C1 segment of cervical spinal cord (tissue), 14 donors: ENCODE measurements around the gene HSFX2.
"Not testable (repeated sequence)": the region's sequence is repeated elsewhere in the genome, so short reads cannot be mapped to it uniquely, and the experiment has no call there.

ENCODE experiments used
- DNase-seq, 14 donors: peaks; one replicate each; lab custom pipeline; 2025; lab: John Stamatoyannopoulos, UW

HSFX2 gene

DNA sequence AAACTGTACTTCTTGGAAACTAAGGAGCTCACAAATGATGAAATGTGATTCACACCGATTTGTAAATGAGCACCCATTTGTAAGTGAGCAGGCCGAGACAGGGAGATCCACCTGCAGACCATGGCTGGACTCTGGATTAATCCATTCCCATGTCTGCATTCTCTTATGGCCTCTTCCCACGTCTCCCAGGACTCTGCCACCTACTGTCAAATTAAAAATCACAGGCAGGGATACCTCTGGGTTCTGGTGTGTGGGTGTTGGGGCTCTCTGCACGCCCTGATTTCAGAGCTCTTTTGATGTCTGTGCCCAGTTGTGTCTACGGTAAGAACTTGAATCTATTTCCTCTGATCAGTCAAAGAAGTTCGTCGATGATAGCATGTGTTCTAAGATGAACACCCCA, 4.1 kb downstream of the HSFX2 start:
- not testable (repeated sequence) for DNase-seq

DNA sequence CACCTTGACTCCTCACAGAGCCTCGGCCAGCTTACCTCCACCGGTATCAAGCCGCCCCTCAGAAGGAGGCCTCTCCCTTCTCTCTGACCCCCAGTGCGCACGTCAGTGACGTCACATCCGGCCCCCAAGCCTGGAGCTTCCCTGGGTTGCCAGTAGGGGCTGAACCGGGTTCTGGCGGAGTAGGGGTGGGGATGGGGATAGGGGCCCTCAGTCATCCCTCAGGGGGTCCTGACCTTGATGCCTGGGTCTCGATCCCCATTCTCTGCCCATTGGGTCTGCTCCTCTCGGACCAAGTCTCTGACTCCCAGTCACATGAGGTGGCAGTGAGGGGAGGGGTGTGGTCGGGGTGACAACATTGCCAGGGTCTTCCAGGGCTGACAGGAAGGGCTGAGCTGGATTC, 7.8 kb downstream of the HSFX2 start, which contains the start of gene MAGEA9B:
Gene MAGEA9B (minus strand): TSS at position 101 of the 400 bp plus-strand sequence. CDS start 4,280 bp downstream, outside the sequence.
- DNase-seq, result not testable (repeated sequence)

DNA sequence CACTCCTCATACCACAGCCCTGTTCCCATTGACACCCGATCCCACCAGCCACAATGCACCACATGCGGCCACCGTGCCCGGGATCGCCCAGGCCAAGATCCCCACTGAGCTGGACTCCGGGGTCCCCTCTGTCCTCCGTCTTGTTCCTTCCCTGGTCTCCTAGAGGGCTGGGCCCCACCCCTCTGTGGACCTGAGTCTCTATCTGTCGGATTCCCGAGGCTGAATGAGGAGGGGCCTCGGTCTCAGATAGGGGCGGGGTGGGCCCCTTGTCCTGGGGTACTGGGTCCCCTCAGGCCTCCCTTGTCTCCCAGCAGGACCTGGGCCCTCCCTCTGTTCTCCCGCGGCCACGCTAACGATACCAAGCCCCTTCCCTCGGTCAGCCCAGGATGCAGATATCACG, 9.5 kb downstream of the HSFX2 start:
- not testable (repeated sequence) for DNase-seq

DNA sequence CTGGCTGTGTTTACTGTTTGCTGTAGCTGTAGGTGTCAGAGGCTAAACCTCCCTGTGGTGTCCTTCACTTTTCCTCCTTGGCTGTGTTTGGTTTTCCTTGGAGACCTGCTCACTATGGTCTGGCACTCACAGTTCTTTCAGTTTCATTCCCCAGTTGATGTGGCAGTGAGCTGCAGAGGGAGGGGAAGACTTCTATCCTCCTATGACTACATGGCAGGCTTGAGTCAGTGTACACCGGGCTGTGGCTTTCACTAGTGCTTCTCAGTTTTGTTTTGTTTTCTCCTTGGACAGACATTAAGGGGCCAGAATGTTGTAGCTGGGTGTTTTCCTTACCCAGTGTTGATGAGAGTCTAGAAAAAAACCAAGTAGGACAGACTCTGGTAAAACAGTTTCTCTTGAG, 21.7 kb downstream of the HSFX2 start:
- DNase-seq, result not testable (repeated sequence)

DNA sequence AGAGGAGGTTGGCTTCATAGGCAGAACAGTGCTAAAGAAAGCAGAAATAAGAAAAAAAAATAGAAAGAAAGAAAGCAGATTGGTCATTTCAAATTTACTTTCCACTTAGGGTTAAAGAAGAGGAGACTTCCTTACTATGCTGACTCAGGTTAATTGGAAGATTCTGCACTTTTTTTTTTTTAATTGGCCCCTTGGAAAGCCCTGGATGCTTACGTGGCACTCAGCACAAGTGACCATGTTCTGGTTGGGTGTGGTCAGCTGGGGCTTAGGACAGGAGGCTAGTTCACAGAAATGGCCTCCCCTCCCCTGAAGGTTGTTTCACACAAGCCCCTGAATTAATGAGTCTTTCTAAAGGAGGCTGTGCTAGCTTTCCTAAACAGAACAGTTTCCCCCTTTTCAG, 22.4 kb downstream of the HSFX2 start:
- DNase-seq, result no peak

DNA sequence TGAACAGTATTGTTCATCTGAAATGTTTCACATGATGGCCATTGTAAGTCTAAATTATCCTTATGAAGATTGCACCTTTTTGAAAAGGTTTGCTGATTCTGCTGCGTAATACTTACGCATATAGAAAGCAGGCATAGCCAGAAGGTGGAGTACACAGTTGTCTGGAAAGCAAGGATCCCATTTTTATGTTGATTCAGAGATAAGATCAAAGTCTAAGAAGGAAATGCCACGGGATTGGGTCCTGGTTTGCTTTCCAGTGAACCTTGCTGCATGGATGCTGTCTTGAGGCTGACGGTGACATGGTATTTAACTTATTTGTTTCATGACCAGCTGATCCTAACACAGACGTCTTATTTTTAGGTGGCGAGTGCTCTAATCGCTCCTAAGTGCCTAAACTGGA, 23.3 kb downstream of the HSFX2 start:
- no peak for DNase-seq

DNA sequence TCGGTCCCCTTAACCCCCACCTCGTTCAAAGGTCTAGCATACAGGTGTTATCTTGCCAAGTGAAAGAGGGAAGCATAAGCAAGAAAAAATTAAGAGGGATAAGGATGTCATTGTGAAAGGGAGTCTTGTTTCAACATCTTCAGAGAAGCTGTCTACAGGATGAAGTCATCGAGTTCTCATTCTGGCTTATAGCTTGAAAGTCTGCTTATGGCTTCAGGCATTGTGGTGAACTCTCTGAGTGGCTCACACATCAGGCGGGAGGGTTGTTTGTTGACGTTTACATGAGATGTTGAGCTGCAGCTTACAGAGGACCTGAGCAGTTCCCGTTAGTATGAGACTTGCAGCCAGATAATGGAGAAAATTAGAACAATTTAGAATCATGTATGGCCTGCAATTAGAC, 24.4 kb downstream of the HSFX2 start:
- no peak for DNase-seq

DNA sequence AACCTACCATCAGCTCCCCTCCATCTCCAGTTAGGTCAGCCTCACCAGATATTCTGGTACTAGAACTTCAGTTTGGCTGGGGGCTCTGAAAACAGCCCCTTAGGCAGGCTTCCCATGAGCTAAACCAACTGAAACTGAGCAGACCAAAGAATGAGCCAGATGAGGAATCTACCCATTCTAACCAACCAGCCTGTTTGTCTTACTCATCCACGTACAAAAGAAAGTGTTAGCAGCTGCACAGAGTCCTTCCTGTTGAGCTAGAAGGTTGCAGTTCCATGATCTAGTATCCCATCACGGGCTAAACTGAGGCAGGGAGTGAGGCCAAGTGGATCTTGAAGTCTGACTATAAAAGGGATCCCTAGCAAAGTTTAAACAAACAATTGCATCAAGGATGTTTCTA, 25.3 kb downstream of the HSFX2 start:
- no peak for DNase-seq

DNA sequence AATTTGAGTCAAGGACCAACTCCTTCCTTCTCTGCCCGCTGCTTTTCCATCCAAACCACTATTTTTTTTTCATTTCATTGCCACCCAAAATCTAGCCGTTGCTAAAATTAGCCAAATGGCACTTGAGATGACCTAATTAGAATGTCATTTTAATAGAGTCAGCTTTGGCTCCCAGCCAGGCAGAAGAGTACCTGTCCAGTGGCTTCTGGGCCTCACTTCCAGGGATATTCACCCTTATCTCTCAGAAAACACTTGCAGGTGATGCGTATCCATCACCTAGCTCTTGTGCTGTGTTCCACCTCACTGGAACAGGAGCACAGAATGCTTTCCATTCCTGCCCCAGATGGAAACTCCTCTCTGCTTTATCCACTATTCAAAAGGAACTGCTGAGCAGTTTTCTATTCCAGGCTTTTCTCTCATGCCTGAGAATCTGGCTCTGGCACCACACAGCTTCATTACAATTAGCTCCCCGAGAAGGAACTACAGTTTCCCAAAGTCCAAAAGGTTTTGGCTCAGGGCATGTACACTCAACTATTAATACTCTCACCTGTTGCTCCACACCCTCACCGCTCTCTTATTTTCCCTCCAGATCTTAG, 26.3 kb downstream of the HSFX2 start:
- peak in 1 of 14 donors; percentile 0 for DNase-seq

DNA sequence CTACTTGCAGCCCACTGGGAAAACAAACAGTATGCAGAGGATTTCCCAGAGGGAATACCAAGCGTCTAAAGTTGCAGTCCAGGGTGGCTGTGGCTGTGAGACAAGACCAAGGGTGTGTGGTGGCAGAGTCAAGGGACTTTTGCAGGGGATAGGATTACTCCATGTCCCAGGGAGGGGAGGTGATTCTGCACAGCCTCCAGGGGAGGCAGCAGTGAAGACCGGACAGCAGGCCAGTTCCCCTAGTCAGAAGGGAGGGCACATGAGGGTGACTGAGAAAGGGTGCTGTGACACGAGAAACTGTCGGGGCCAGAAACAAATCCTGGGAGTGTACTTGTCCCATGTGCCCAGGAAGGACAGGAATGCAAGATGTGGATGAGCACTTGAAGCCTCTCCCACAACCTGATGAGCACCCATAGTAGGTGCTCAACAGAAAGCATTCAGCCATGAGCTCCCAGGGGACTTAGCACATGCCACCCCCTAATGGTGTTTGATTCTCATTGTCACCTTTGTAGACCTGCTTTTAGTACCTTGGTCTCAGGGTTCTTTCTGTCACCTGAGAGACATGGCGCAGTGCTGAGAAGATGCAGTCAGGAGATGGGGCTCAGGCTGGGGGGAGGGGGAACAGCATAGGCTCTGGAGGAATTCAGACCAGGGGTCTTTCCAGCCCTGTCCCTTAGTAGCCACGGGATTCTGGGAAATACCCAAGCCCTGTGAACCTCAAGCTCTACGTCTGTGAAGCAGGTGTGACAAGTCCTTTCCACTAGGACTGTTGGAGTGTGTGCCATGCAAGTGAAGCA, 27.3 kb downstream of the HSFX2 start:
- DNase-seq, result no peak

DNA sequence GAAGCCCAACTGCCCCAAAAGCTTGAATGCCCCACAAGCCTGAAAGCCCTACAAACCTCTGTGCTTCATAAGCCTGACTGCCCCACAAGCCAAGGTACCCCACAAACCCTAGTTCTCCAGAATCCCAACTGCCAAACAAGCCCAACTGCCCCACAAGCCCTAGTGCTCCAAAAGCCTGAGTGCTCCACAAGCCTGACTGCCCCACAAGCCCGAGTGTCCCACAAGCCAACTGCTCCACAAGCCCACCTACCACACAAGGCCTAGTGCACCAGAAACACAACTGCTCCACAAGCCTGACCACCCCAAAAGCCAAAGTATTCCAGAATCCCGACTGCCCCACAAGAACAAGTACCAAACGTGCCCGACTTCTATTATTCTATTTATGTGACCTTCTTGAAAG, 31.8 kb downstream of the HSFX2 start:
- DNase-seq, result no peak

DNA sequence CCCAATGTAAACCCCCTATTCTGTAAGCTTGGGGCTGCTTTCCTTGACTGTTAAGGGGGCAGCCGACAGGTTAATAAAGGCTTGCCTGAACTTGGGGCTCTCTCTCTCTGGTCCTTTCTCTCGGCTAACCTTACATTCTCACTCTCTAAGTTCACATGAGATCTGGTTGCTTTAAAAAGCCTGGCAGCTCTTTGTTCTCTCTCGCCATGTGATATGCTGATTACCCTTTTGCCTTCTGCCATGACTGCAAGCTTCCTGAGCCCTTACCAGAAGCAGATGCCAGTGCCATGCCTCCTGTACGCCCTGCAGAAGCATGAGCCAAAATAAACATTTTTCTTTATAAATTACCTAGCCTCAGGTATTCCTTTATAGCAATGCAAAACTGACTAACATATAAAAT, 39.9 kb downstream of the HSFX2 start:
- DNase-seq, result not testable (repeated sequence)

DNA sequence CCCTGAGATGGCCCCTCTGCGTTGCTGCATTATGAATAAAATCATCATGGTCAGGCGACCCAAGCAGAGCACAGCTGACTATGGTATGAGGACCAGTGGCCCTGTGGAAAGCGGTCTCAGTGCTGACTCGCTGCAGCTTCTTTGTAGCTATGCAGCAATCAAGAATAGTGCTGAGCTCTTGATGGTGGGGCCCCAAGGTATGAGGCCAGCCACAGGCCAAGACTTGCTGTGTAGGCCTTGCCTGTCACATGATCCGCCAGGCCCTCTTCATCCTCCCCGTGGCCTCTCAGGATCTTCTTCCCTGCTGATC, 43.2 kb downstream of the HSFX2 start:
- DNase-seq, result not testable (repeated sequence)

DNA sequence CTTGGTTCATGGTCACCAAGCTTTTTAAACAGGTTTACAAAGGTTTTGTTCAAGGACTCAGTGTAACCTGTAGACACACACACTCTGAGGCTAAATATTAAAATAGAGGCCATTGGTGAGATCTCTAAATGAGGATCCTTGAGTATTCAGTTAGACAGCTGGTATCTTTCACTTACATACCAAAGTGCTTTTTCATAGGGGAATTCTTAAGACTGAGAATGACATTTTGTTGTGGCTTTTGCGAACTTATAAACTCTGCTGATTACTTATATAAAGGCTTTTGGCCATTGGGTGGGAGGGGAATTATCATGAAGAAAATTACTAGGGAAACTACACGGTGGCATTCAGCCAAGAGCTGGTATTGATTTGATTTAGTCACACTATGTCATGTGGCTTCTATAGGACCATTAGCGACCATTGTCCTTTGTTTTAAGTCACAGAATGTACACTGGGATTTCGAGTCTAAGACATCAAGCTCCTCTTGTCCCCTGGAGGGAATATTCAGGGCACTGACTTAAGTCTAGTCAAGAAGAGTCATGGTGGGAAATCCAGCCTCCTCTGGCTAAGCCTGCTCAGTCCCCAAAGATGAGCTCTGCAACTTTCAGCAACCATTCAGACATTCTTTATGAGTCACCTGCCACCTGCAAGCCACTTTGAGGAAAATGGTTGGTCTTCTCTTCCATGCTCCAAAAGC, 43.7 kb downstream of the HSFX2 start:
- not testable (repeated sequence) for DNase-seq

DNA sequence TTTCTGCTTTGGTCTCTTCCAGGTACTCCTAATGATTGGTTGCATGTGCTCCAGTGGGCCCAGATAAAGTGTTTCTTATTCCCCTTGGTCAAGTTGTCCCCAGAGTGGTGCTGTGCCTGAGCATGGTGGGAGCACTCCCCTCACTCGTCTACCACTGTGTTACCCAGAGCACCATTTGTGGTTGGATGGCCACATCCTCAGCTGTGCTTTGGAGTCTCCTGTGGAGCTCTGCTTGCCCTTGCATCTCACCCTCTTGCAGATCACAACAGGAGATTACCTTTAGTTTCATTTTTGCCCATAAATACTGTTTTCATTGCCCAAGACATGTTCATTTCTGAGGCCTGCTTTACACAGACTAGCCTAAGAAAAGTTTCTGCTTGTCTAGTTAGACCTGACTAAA, 44.7 kb downstream of the HSFX2 start:
- not testable (repeated sequence) for DNase-seq

DNA sequence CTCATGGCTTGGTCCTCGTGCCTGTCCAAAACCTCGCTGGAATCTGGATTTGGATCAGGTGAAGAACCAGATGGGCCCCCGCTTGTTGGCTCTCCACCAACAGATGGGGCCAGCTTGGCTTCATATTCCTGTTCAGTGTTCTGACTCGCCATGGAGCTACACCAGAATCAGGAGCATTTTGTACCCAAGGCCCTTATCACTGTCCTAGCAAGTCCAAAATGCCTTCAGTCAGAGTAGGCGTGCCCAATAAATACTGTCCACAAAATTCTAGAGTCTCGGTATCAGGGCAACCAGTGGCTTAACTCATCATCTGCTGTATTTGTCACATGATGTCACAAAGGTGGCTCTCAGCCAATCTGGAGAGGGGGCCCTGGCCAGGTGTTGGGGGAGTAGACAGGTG, 45.4 kb downstream of the HSFX2 start, which contains the start of gene HSFX3:
Gene HSFX3 (minus strand): TSS at position 224 of the 400 bp plus-strand sequence. CDS start 72 bp downstream, at position 152.
- not testable (repeated sequence) for DNase-seq

DNA sequence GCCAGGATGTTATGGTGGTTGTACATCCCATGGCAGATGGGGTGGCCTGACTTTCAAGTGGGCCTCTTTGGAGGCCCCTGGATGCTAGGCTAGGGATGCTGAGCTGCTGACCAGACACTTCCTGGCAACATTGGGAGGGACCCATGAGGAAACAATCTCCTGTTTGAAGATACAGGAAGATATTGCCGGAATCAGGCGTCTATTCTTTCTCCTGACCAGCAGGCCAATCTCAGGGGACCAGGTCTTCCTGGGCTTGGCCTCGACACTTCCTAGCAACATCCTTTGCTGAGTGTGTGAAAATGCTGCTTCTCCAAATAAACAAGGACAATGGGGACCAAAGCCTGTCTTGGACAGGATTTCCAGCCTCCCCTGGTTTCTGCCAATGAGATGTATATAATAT, 47.3 kb downstream of the HSFX2 start:
- DNase-seq, result not testable (repeated sequence)

DNA sequence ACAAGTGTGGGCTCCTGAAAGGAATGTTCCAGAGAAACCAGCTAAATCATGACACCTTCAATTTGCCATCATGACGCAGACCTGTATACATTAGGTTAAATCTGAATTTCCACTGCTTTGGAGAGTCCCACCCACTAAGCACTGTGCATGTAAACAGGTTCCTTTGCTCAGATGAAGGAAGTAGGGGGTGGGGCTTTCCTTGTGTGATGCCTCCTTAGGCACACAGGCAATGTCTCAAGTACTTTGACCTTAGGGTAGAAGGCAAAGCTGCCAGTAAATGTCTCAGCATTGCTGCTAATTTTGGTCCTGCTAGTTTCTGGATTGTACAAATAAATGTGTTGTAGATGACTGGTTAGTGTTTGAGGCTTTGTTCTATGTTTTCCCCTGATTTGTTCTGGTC, 48.2 kb downstream of the HSFX2 start:
- DNase-seq, result not testable (repeated sequence)

DNA sequence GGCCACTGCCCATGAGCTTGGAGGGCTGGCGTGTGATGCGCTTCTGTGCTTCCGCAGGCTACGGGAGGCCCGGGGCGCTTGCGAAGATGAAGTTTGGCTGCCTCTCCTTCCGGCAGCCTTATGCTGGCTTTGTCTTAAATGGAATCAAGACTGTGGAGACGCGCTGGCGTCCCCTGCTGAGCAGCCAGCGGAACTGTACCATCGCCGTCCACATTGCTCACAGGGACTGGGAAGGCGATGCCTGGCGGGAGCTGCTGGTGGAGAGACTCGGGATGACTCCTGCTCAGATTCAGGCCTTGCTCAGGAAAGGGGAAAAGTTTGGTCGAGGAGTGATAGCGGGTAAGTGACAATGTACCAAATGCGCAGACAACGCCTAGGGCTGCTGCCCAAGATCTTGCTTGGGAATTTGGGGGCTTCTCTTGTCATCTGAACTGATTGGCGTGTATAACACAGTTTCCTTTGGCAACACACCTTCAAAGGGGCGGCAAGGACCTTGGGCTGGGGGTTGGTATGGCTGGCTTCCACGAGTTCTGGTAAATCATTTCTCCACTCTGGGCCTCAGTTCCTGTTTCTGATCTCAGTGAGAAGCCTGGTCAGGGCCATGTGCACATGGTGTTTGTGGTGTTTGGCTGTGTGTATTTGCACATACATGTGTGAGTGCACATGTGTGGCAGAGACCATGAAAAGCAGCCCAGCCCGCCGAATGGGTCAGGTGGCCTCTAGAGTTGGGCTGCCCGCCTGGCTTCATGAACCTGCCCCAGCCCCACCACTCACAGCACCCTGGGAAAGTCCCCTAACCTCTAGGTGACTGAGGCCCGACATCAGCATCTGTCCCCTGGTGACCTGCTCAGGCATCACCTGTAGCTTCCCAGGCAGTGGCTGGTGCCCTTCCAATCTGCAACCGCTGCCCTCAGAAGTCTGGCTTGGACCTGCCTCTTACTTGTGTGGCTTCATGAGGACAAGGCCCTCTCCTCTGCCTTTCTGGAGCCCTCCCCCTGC, 49.3 kb downstream of the HSFX2 start:
- DNase-seq, result not testable (repeated sequence)
